HAP-1 (cell line): ENCODE measurements around the gene MFSD11.
"Not testable (repeated sequence)": the region's sequence is repeated elsewhere in the genome, so short reads cannot be mapped to it uniquely, and the experiment has no call there.

Source experiments
- DNase-seq, 2 experiments: peaks; one replicate each; pipeline ENCODE4 v3.0.0-alpha.2; 2016 to 2020; ENCODE audit warnings: low spot score in 2 of 2
- H3K27me3 ChIP-seq: fragments of 250-450 bp; sonication (Bioruptor Pico); 2 replicates; pipeline ENCODE4 v1.5.1; 2020; ENCODE audit warnings: low read depth, mild to moderate bottlenecking, moderate library complexity
- H3K36me3 ChIP-seq: fragments of 250-450 bp; sonication (Bioruptor Pico); replicated peaks from 2 replicates; pipeline ENCODE4 v1.5.1; 2020; ENCODE audit warnings: mild to moderate bottlenecking
- H3K4me1 ChIP-seq: fragments of 250-450 bp; sonication (Bioruptor Pico); 2 replicates; pipeline ENCODE4 v1.5.1; 2020; ENCODE audit warnings: mild to moderate bottlenecking
- H3K4me3 ChIP-seq: fragments of 250-450 bp; sonication (Bioruptor Pico); 2 replicates; pipeline ENCODE4 v1.5.1; 2020; ENCODE audit warnings: mild to moderate bottlenecking, moderate library complexity
- H3K9me3 ChIP-seq: fragments of 250-450 bp; sonication (Bioruptor Pico); 2 replicates; pipeline ENCODE4 v1.5.1; 2020; ENCODE audit warnings: mild to moderate bottlenecking, moderate library complexity
- in situ Hi-C: fragments of 300-500 bp; cut with MboI; formaldehyde crosslinking; loops from 3 replicates; pipeline ENCODE4 v1.14.3; 2020; ENCODE audit warnings: low sequenced_read_pairs, inconsistent platforms, mixed read lengths

MFSD11 gene

DNA sequence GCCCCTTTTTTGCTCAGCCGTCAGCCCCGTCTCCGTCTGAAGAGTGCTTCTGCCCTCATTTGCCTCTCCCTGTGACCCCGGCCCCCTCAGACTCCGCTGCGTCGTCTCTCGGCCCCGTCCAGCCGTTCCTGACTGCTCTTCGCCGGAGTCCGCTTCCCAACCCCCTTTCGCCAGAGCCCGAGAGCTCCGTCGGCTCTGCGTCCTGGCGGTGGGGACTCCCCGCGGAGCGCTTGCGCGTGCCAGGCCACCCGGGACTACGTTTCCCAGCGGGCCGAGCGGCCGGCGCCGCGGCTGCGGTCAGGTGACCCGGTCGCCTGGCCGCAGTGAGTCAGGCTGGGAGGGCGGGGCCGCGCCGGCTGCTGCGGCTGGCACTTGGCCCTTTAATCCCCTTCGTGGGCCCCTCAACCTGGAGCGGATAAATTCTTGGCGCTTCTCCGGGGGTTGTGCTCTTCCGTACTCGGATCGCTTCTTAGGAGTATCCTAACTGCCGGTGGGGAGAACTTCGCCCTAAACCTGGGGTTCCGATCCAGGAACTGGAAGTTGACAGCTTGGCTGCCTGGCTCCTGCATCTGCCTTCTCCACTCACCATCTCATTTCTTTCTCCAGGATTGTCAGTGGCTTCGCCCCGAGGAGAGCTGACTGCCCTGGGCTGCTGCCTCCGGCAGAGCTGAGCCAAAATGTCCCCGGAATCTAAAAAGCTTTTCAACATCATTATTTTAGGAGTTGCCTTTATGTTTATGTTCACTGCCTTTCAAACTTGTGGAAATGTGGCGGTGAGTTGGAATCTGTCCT, at the start of gene MFSD11:
Gene MFSD11, plus strand, starts transcription at position 444 of the 792 bp plus-strand sequence. Its CDS starts 234 bp downstream, at position 678.
- Histone ChIP-seq H3K36me3 (peaks cover 49% of the 10 kb centered on the region), H3K27me3 (no peaks in the 10 kb centered on the region), H3K4me3 (peak within 1 kb of the TSS; percentile 100), H3K9me3 (no peaks in the 10 kb centered on the region), H3K4me1 (peaks cover 25% of the 10 kb centered on the region)
- in situ Hi-C loops: no loop called here
- DNase-seq: peak; percentile 90 to 94

DNA sequence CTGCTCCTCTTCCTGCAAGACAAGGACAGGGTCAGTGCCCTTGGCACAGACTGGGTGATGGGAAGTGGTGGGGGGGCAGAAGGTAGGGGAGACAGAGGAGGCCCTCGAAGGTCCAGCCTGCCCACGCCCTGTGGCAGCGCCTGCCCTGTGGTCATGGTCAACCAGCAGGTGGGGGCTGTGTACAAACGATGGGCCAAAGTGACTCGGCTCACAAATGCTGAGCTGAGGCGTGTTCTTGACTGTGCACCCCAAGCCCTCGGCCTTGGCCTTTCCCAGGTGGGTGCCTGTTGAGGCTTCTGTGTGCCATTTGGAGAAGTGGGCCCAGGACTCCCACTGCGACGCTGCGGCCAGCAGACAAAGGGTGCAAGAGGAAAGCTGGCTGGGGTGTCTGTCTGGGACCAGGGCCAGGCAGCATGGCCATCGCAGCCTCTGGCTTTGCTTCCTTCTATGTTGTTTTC, 49.7 kb upstream of the MFSD11 start:
- no peak overlapping the region for H3K4me3 ChIP-seq
- H3K27me3 ChIP-seq: no peaks in the 10 kb centered on the region
- in situ Hi-C loops: no loop called here
- no peaks in the 10 kb centered on the region for H3K4me1 ChIP-seq
- no peak for DNase-seq
- no peaks in the 10 kb centered on the region for H3K9me3 ChIP-seq
- 0 out of 2 replicates have a peak, but pooled peaks cover 4% of the 10 kb centered on the region for H3K36me3 ChIP-seq

DNA sequence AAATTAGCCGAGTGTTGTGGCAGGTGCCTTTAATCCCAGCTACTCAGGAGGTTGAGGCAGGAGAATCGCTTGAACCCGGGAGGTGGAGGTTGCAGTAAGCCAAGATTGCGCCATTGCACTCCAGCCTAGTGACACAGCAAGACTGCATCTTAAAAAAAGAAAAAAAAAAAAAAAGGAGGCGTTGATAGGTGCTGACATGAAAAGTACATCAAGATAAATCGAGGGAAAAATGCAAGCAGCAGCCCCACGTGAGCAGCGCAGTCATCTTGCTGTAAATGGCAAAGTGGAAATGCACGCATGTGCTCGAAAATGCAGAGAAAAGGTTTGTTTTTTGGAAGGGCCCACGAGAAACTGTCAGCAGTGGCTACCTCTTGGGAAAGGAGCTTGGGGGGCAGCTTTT, 48.1 kb upstream of the MFSD11 start:
- no peak for DNase-seq
- Histone ChIP-seq H3K4me3 (no peak overlapping the region), H3K27me3 (no peaks in the 10 kb centered on the region), H3K9me3 (no peaks in the 10 kb centered on the region), H3K36me3 (no peaks in the 10 kb centered on the region), H3K4me1 (no peaks in the 10 kb centered on the region)
- in situ Hi-C loops: no loop called here

DNA sequence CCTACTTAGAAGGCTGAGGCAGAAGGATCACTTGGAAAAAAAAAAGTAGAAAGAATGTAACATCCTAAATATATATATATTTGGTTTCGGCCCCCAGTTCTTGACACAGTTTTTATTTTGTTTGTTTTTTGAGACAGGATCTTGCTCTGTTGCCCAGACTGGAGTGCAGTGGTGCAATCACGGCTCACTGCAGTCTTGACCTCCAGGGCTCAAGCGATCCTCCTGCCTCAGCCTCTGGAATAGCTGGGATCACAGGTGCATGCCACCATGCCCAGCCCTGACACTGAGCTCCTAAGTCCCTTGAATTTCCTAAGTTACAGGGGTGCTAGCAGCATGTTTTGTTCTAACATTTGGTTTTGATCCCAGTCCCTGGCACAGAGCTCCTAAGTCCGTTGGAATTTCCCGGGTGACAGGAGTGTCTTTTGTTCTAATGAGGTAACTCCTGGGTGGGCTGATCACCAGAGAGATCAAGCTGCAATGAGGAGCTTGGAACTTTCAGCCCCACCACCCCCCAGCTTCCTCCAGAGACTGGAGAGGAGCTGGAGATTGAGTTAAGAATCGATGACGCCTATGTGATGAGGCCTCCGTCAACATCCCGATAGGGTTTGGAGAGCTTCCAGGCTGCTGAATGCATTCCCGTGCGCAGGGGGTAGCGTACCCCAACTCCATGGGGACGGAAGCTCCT, 47.2 kb upstream of the MFSD11 start:
- no peak for DNase-seq
- in situ Hi-C loops: no loop called here
- H3K4me3 ChIP-seq: no peak overlapping the region

DNA sequence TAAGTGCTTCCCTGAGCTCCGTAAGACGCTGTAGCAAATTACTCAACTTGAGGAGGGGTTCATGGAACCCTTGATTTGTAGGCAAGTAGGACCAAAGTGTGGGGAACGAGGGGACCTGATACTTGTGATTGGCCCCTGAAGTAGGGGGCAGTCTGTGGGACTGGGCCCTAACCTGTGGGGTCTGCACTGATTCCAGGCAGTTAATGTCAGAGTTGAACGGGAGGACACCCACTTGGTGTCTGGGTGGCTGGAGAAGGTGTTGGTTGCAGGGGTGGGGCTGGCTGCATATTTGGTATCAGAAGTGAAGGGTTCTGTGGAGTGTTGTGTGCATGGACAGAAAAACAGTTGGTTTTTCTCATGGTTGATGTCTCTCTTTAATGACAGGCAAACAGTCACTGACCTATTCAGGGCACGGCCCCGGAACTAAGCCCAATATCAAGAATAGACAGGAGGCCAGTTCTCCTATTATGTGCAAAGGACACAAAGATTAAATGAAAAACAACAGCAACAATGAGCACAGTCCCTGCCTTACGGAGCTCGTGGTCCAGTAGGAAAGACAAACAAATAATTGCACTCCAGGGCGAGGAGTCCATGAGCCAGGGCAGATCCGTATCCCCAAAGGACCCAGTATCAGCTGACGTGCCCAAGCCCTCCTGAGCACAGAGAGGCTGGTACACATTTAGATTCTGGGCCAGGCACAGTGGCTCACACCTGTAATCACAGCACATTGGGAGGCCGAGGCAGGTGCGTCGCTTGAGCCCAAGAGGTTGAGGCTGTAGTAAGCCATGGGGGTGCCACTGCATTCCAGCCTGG, 46.3 kb upstream of the MFSD11 start:
- Histone ChIP-seq H3K4me3 (no peak overlapping the region), H3K9me3 (no peaks in the 10 kb centered on the region), H3K27me3 (no peaks in the 10 kb centered on the region), H3K36me3 (no peaks in the 10 kb centered on the region), H3K4me1 (no peaks in the 10 kb centered on the region)
- no peak for DNase-seq
- in situ Hi-C loops: no loop called here

More for the DNA sequence above, 47.2 kb upstream of the MFSD11 start:
- Histone ChIP-seq H3K27me3 (no peaks in the 10 kb centered on the region), H3K9me3 (no peaks in the 10 kb centered on the region), H3K36me3 (no peaks in the 10 kb centered on the region), H3K4me1 (no peaks in the 10 kb centered on the region)

DNA sequence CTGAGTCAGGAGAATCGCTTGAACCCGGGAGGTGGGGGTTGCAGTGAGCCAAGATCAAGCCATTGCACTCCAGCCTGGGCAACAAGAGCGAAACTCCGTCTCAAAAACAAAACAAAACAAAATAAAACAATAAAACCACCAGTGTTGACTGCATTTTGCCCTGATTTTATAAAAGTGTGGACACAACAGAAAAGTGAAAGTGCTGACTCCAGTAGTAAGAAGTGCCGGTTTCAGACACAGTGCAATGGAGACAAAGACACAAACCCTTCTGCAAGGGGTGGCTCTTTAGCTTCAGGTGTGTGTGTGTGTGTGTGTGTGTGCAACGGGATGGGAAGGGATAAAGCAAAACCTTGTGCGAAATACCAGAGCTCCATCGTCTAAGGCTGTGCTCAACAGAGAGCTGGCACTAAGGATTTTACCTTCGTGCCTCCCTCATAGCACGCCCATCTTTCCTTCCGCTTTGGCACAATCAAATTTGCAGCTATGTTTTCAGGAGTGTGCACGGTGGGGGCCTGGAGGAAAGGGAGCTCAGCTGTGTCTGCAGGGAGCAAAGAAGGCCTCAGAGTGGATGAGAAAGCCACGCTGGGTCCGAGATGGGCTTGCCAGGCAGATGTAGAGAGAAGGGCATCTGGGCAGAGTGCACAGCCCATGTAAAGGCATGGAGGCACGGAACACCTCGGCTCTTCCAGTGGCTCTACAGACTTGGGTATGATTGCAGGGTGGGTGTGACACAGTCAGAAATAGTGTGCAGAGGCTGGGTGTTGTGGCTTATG, 42.7 kb upstream of the MFSD11 start:
- Histone ChIP-seq H3K27me3 (no peaks in the 10 kb centered on the region), H3K4me3 (no peak overlapping the region), H3K4me1 (peaks cover 8% of the 10 kb centered on the region), H3K36me3 (no peaks in the 10 kb centered on the region), H3K9me3 (no peaks in the 10 kb centered on the region)
- DNase-seq: no peak
- in situ Hi-C loops: no loop called here

DNA sequence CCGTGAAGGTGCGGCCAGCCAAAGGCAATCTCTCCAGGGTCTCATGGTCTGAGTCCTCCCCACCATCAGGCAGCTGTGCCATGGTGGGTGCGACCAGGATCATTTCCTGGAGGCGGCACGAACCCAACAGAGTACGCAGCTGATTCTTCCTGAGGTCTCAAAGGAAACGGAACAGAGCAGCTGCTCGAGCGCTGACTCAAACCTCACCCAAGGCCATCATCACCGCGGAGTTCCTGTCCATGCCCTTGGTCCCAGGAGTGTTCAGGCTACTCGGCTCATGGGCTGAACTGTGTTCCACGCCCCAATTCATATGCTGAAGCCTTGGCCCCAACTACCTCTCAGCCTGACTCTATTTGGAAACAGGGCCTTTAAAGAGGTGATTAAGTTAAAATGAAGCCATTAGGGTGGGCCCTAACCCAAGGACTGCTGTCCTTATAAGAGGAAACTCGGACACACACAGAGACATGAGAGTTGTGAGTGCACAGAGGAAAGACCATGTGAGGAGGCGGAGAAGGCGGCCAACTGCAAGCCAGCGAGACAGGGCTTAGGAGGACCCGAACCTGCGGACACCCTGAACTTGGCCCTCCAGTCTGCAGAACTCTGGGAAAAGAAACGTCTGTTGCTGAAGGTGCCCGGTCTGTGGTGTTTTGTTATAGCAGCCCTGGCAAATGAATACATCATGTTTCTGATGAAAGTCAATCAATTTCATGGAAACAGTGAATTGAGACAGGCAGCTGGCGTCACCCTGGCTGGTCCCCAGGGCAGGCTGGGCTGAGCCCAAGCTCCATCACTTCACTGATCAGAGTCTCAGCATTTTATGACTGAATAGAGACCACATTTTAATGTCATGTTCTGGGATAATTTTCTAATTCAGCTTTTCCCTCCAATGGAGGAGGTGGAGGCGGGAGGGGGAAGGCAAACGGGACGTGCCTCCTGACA, 40.9 kb upstream of the MFSD11 start:
- H3K36me3 ChIP-seq: no peaks in the 10 kb centered on the region
- H3K27me3 ChIP-seq: no peaks in the 10 kb centered on the region
- in situ Hi-C loops: no loop called here
- H3K4me1 ChIP-seq: peaks cover 11% of the 10 kb centered on the region
- no peak overlapping the region for H3K4me3 ChIP-seq
- no peak for DNase-seq
- H3K9me3 ChIP-seq: no peaks in the 10 kb centered on the region

DNA sequence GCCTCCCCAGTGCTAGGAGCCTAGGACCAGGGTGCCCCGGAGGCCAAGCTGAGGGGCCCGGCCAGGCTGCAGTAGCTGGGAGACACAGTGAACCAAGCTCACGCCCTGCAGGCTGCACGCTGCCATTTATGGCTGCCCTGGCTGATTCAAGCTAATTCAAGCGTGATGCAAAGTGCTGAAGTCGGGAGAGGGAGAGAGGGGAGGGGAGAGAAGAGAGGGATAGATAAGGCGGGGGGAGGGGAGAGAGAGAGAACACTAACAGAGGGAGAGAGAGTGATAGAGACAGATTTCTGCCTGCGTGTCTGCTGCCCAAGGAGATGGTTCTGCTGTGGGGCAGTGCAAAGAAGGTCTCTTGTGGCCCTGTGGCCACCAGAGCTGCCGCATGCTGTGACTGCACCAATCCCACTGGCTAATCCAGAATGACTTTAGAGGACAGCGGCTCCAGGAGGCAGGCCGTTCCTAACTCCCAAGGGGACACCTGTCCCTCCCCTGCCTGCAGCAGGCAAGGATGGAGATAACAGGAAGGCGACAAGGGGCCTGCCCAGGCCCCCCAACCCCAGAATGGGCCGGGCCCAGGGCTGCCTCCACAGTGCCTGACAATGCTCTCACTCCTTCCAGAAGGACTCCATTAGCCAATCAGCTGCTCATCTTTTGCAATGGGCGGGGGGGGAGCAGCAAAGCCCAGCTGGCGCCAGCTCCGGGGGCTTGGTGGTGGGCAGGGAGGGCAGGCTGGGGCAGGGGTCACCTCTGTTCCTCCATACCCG, 40.0 kb upstream of the MFSD11 start:
- Histone ChIP-seq H3K4me3 (no peak overlapping the region), H3K4me1 (peaks cover 11% of the 10 kb centered on the region), H3K9me3 (no peaks in the 10 kb centered on the region), H3K27me3 (no peaks in the 10 kb centered on the region), H3K36me3 (no peaks in the 10 kb centered on the region)
- peak; percentile 22 to 62 for DNase-seq
- in situ Hi-C loops: no loop called here

DNA sequence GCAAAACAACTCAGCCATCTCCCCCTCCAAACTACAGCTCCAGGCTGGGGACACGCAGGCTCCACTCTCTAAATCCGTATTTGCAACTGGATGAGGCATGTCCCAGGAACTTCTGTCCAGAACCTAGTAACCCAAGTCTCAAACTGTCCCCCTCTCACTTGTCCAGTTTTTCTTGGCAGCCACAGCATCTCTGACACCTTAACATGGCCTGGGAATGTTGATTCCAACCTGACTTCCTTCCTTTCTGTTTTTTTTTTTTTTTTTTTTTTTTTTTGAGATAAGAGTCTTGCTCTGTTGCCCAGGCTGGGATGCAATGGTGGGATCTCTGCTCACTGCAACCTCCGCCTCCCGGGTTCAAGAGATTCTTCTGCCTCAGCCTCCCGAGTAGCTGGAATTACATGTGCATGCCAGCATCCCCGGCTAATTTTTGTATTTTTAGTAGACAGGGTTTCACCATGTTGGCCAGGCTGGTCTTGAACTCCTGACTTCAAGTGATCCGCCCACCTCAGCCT, 39.4 kb upstream of the MFSD11 start:
- in situ Hi-C loops: not testable (repeated sequence)

DNA sequence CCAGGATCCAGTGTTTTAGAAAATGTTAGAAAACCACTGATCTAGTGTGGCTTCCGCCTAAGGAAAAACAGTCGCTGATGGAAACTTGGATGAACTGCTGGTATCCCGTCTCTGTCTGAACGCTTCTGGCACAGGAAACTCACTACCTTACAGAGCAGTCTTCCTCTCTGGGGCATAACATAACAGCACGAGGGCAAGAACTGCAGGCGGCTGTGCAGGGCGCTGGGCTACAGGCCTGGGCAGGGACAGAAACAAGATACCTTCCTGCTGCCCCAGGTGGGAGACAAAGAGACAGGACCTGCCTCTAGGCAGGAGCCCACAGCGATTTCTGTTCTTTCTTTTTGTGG, 37.7 kb upstream of the MFSD11 start:
- H3K4me3 ChIP-seq: no peak overlapping the region
- no peak for DNase-seq

More for the DNA sequence above, 39.4 kb upstream of the MFSD11 start:
- not testable (repeated sequence) for H3K4me3 ChIP-seq, H3K9me3 ChIP-seq, DNase-seq, H3K27me3 ChIP-seq, H3K36me3 ChIP-seq
- H3K4me1 ChIP-seq: peaks cover 11% of the 10 kb centered on the region

DNA sequence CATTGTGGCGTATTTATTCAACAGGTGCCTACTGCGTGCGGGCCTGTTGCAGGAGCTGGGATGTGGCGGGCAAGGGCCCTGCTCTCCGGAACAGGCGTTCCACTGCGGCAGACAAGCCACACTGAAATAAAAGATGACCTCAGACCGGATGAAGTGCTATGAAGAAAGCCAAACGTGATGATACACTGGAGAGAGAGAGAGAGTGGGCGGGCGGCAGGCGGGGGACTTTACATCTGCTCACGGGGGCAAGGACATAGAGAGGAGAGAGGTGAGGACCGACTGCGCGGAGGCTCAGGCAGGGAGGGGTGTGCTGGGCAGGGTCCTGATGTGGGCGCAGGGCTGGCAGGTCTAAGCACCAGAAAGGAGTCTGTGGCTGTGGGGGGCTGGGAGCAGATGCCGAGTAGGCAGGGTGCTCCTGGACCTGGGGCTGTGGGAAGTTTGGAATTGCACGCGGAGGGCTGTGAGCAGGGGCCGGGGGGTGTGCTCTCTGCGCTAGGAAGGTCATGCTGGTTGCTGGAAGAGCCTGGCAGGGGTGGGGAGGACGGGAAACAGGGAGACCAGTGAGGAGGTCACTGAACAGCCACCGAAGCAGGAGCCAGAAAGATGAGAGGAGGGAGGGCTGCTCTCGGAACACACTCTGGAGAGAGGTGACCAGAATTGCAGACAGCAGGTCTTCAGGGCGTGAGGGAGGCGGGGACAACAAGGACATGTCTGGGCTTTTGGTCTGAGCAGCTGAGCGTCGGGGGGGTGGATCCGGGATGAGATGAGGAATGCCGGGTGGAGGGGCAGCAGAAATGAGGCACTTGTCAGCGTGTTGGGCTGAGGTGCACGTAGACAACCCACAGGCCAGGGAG, 37.1 kb upstream of the MFSD11 start:
- no peaks in the 10 kb centered on the region for H3K9me3 ChIP-seq
- no peak for DNase-seq
- no peaks in the 10 kb centered on the region for H3K36me3 ChIP-seq
- H3K4me1 ChIP-seq: peaks cover 11% of the 10 kb centered on the region
- H3K4me3 ChIP-seq: no peak overlapping the region
- in situ Hi-C loops: no loop called here
- no peaks in the 10 kb centered on the region for H3K27me3 ChIP-seq

More for the DNA sequence above, 37.7 kb upstream of the MFSD11 start:
- Histone ChIP-seq H3K9me3 (no peaks in the 10 kb centered on the region), H3K27me3 (no peaks in the 10 kb centered on the region), H3K4me1 (peaks cover 11% of the 10 kb centered on the region), H3K36me3 (no peaks in the 10 kb centered on the region)
- in situ Hi-C loops: no loop called here
